Iris pigment epithelial cell (primary cell): ENCODE measurements around the gene ARF3.
A peak's percentile ranks its signal among the peaks of the same experiment; 100 is the strongest.

Experiments used
- DNase-seq: peaks from one replicate; pipeline ENCODE4 v3.0.0-alpha.2; 2011; ENCODE audit warnings: low read depth

The ARF3 gene

GRCh38 chr12:48966177-48966895 is 9.0 kb upstream of the ARF3 start:
- DNase-seq: no peak

- DNase-seq: no peak
Observed at GRCh38 chr12:48965298-48965838, 8.1 kb upstream of the ARF3 start.

GRCh38 chr12:48961801-48962200 is 4.5 kb upstream of the ARF3 start:
- no peak for DNase-seq

GRCh38 chr12:48961331-48961730 is 4.0 kb upstream of the ARF3 start:
- no peak for DNase-seq

- no peak for DNase-seq
Observed at GRCh38 chr12:48960834-48961233, 3.5 kb upstream of the ARF3 start.

- no peak for DNase-seq
Observed at GRCh38 chr12:48958049-48958388, 732 bp upstream of the ARF3 start.

- peak; percentile 99 for DNase-seq
Observed at GRCh38 chr12:48956279-48957140, 777 bp downstream of the ARF3 start.

- DNase-seq: no peak
Observed at GRCh38 chr12:48954841-48955501, 2.3 kb downstream of the ARF3 start.

GRCh38 chr12:48954061-48954460 is 3.2 kb downstream of the ARF3 start:
- DNase-seq: no peak

GRCh38 chr12:48952691-48953090 is 4.6 kb downstream of the ARF3 start:
- DNase-seq: no peak

- DNase-seq: no peak
Observed at GRCh38 chr12:48947727-48948126, 9.6 kb downstream of the ARF3 start.

GRCh38 chr12:48946943-48947342 is 10.3 kb downstream of the ARF3 start:
- no peak for DNase-seq

- peak; percentile 48 for DNase-seq
Observed at GRCh38 chr12:48946205-48946604, 11.1 kb downstream of the ARF3 start.

GRCh38 chr12:48943221-48943620 is 14.1 kb downstream of the ARF3 start:
- DNase-seq: no peak

GRCh38 chr12:48940181-48940580 is 17.1 kb downstream of the ARF3 start:
- DNase-seq: peak; percentile 38

- DNase-seq: no peak
Observed at GRCh38 chr12:48938805-48939204, 18.5 kb downstream of the ARF3 start.

- DNase-seq: no peak
Observed at GRCh38 chr12:48937170-48937569, 20.1 kb downstream of the ARF3 start.

GRCh38 chr12:48936379-48936979 is 20.8 kb downstream of the ARF3 start:
- peak; percentile 65 for DNase-seq

GRCh38 chr12:48934312-48934706 is 23.0 kb downstream of the ARF3 start:
- no peak for DNase-seq

- no peak for DNase-seq
Observed at GRCh38 chr12:48933664-48934311, 23.5 kb downstream of the ARF3 start.

- DNase-seq: no peak
Observed at GRCh38 chr12:48932878-48933277, 24.4 kb downstream of the ARF3 start.

- no peak for DNase-seq
Observed at GRCh38 chr12:48930475-48930874, 26.8 kb downstream of the ARF3 start.
